GM12892 (cell line): ENCODE measurements around the gene GARNL3.

ENCODE experiments used
- POLR2A ChIP-seq: IDR thresholded peaks from 2 replicates; pipeline ENCODE4 v1.6.1; 2011; ENCODE audit warnings: low read depth, low read length, control low read depth
- POLR2AphosphoS5 ChIP-seq: IDR thresholded peaks from 2 replicates; pipeline ENCODE4 v1.6.1; 2011; ENCODE audit warnings: low read depth, low read length, control low read depth
- TAF1 ChIP-seq: IDR thresholded peaks from 2 replicates; pipeline ENCODE4 v1.6.1; 2011; ENCODE audit warnings: low read depth, mild to moderate bottlenecking, control low read depth, low read length, borderline replicate concordance

GRCh38 chr9:127295005-127295404, 30.4 kb downstream of the GARNL3 start:
- no peak for TF ChIP-seq POLR2A
- TF ChIP-seq POLR2AphosphoS5, result no peak
- no peak for TF ChIP-seq TAF1
